Mucosa of descending colon (tissue), 3 donors: ENCODE results near the gene MAP4K1. TPM values are rescaled to one million over a fixed set of nuclear protein-coding genes. Genes with fewer than 3 reads are reported as not detected.

Experiments used
- ATAC-seq: fragments of 200-7000 bp; cut with Tn5 transposase; one replicate; pipeline ENCODE4 v1.9.1; 2020; ENCODE audit warnings: mild to moderate bottlenecking, moderate library complexity
- DNase-seq, 3 donors: peaks; one replicate each; pipeline ENCODE4 v3.0.0-alpha.2; 2020
- H3K36me3 ChIP-seq: fragments of 200-600 bp; one replicate; pipeline ENCODE4 v1.8.0; 2021; ENCODE audit warnings: low read depth, mild to moderate bottlenecking
- H3K4me1 ChIP-seq: fragments of 200-600 bp; one replicate; pipeline ENCODE4 v1.8.0; 2021; ENCODE audit warnings: low read depth, mild to moderate bottlenecking
- H3K4me3 ChIP-seq: fragments of 200-600 bp; one replicate; pipeline ENCODE4 v1.8.0; 2021; ENCODE audit warnings: mild to moderate bottlenecking
- H3K9me3 ChIP-seq: fragments of 200-600 bp; one replicate; pipeline ENCODE4 v1.8.0; 2021; ENCODE audit warnings: mild to moderate bottlenecking
- CTCF ChIP-seq: fragments of 200-600 bp; IDR thresholded peaks from one replicate; pipeline ENCODE4 v1.8.0; 2022; ENCODE audit warnings: antibody characterized with exemption, mild to moderate bottlenecking
- intact Hi-C, 2 donors: fragments of 100-400 bp; cut with DNase I in 1 of 2; cut with micrococcal nuclease in 1 of 2; formaldehyde crosslinking; loops; one replicate each; pipeline versions ENCODE4 v1.11.0 to v1.11.1; 2022; cut with DNase I, micrococcal nuclease
- total RNA-seq, 3 donors: library from RNA; stranded (reverse); fragmentation: NEBNext Ultra II Directional in 2 of 3; extraction: Animal tissue kit (Norgen Biotek cat#: 25700) in 2 of 3; gene quantifications; one replicate each; pipeline versions ENCODE4 v1.2.1 to v1.2.4, GENCODE V29; 2021 to 2023
- donor health status: DM: no; HTN: no; CAD: no; lungs with moderate emphysema.
- donor health status: DM: no; HTN: no; CAD: no.
- donor health status: DM: no; HTN: yes; CAD: no.

Gene MAP4K1
- total RNA-seq, 3 donors from 2014 or later, result 6.9 to 10.6 (median 7.4) TPM

- H3K36me3 ChIP-seq, result no peaks in the 10 kb centered on the region
- DNase-seq (no peak), ATAC-seq (peak; percentile 4)
- no peaks in the 10 kb centered on the region for H3K9me3 ChIP-seq
- peaks cover 93% of the 10 kb centered on the region for H3K4me1 ChIP-seq
- H3K4me3 ChIP-seq, result no peak overlapping the region
- intact Hi-C loops, result no loop called here
- no peak for TF ChIP-seq CTCF
Measured at GRCh38 chr19:38664503-38665211, 46.9 kb upstream of the MAP4K1 start.

- H3K9me3 ChIP-seq, result no peaks in the 10 kb centered on the region
- TF ChIP-seq CTCF, result no peak
- no peak overlapping the region for H3K4me3 ChIP-seq
- intact Hi-C loops, result no loop called here
- H3K4me1 ChIP-seq, result peaks cover 93% of the 10 kb centered on the region
- DNase-seq (peak in 1 of 3 donors; percentile 52), ATAC-seq (no peak)
- no peaks in the 10 kb centered on the region for H3K36me3 ChIP-seq
Measured at GRCh38 chr19:38663957-38664502, 46.3 kb upstream of the MAP4K1 start.

GRCh38 chr19:38663156-38663651, 45.5 kb upstream of the MAP4K1 start:
- peaks cover 92% of the 10 kb centered on the region for H3K4me1 ChIP-seq
- H3K36me3 ChIP-seq, result no peaks in the 10 kb centered on the region
- no peak overlapping the region for H3K4me3 ChIP-seq
- DNase-seq, result peak in 1 of 3 donors; percentile 51
- intact Hi-C loops, result no loop called here
- TF ChIP-seq CTCF, result no peak
- ATAC-seq, result no peak
- no peaks in the 10 kb centered on the region for H3K9me3 ChIP-seq

- no peak overlapping the region for H3K4me3 ChIP-seq
- no peak for TF ChIP-seq CTCF
- DNase-seq, result no peak
Measured at GRCh38 chr19:38662537-38663155, 44.9 kb upstream of the MAP4K1 start.

GRCh38 chr19:38661996-38662395, 44.2 kb upstream of the MAP4K1 start:
- no peak for TF ChIP-seq CTCF
- DNase-seq, result peak in 2 of 3 donors; percentile 27 to 77
- H3K4me3 ChIP-seq, result no peak overlapping the region
- H3K4me1 ChIP-seq, result peaks cover 93% of the 10 kb centered on the region
- H3K36me3 ChIP-seq, result no peaks in the 10 kb centered on the region
- peak; percentile 52 for ATAC-seq
- intact Hi-C loops, result no loop called here
- H3K9me3 ChIP-seq, result no peaks in the 10 kb centered on the region

More at GRCh38 chr19:38662537-38663155, 44.9 kb upstream of the MAP4K1 start:
- H3K36me3 ChIP-seq, result no peaks in the 10 kb centered on the region
- peaks cover 92% of the 10 kb centered on the region for H3K4me1 ChIP-seq
- intact Hi-C loops, result no loop called here
- no peak for ATAC-seq
- no peaks in the 10 kb centered on the region for H3K9me3 ChIP-seq
